PC-9 (cell line): Measurements from ENCODE around the gene GLTPD2. TPM values are rescaled to one million over a fixed set of nuclear protein-coding genes. Genes with fewer than 3 reads are reported as not detected.

ENCODE experiments used
- BruUV-seq: library from RNA; stranded (reverse); fragments of 400-500 nt; replicated peaks from 2 replicates; lab custom pipeline; 2021; lab: Mats Ljungman, UMichigan
- CTCF ChIA-PET: fragments of 300-600 bp; sonication (Branson Sonifier 250); formaldehyde crosslinking; loops from one replicate; lab custom pipeline; 2022; ENCODE audit warnings: antibody characterized with exemption; lab: Charles Lee
- POLR2A ChIA-PET: fragments of 300-600 bp; sonication (Branson Sonifier 250); formaldehyde crosslinking; loops from one replicate; lab custom pipeline; 2022; ENCODE audit warnings: antibody characterized with exemption; ENCODE audit not compliant: unreplicated experiment; lab: Charles Lee
- DNase-seq, 2 experiments: peaks; one replicate each; pipeline versions ENCODE4 v3.0.0 to v3.0.0-alpha.2; 2015 to 2022; ENCODE audit warnings: mixed read lengths in 1 of 2
- H2AFZ ChIP-seq: fragments of 200-600 bp; sonication (generic); 2 replicates; pipeline ENCODE4 v1.8.1; 2017; ENCODE audit warnings: antibody characterized with exemption
- H3F3A ChIP-seq: fragments of 200-600 bp; sonication (generic); 2 replicates; pipeline ENCODE4 v1.8.1; 2017; ENCODE audit warnings: antibody characterized with exemption, mild to moderate bottlenecking, low read depth; ENCODE audit not compliant: insufficient read depth
- H3K27ac ChIP-seq: fragments of 200-600 bp; sonication (generic); 2 replicates; pipeline ENCODE4 v1.6.1; 2016; ENCODE audit warnings: mixed run types
- H3K27me3 ChIP-seq: fragments of 200-600 bp; sonication (generic); 2 replicates; pipeline ENCODE4 v1.6.1; 2016; ENCODE audit warnings: low read depth, mixed run types; ENCODE audit not compliant: insufficient read depth
- H3K36me3 ChIP-seq: fragments of 200-600 bp; sonication (generic); 2 replicates; pipeline ENCODE4 v1.6.1; 2016; ENCODE audit warnings: low read depth, mixed run types
- H3K4me1 ChIP-seq: fragments of 200-600 bp; sonication (generic); replicated peaks from 2 replicates; pipeline ENCODE4 v1.6.1; 2016; ENCODE audit warnings: mixed run types; ENCODE audit not compliant: insufficient read depth
- H3K4me2 ChIP-seq: fragments of 200-600 bp; sonication (generic); 2 replicates; pipeline ENCODE4 v1.6.1; 2017; ENCODE audit warnings: mixed run types
- H3K4me3 ChIP-seq: fragments of 200-600 bp; sonication (generic); 2 replicates; pipeline ENCODE4 v1.6.1; 2016; ENCODE audit warnings: mixed run types
- H3K79me2 ChIP-seq: fragments of 200-600 bp; sonication (generic); 2 replicates; pipeline ENCODE4 v1.6.1; 2017; ENCODE audit warnings: low read depth, mixed run types
- H3K9me2 ChIP-seq: fragments of 200-600 bp; sonication (generic); 2 replicates; pipeline ENCODE4 v1.8.1; 2017; ENCODE audit warnings: mild to moderate bottlenecking; ENCODE audit not compliant: insufficient read depth
- H3K9me3 ChIP-seq: fragments of 200-600 bp; sonication (generic); 2 replicates; pipeline ENCODE4 v1.8.1; 2016; ENCODE audit warnings: low read depth; ENCODE audit not compliant: insufficient read depth
- H4K20me1 ChIP-seq: fragments of 200-600 bp; sonication (generic); 2 replicates; pipeline ENCODE4 v1.8.1; 2017; ENCODE audit not compliant: insufficient read depth
- EZH2 ChIP-seq: fragments of 200-600 bp; sonication (generic); IDR thresholded peaks from 2 replicates; pipeline ENCODE4 v1.8.0; 2017; ENCODE audit warnings: antibody characterized with exemption, low read depth
- intact Hi-C: fragments of 100-400 bp; cut with micrococcal nuclease; formaldehyde crosslinking; loops from one replicate; pipeline ENCODE4 v1.10.0; 2022; ENCODE audit not compliant: unreplicated experiment
- total RNA-seq: library from RNA; stranded (reverse); gene quantifications from 2 replicates; pipeline ENCODE4 v1.2.3, GENCODE V29; 2021
- TF ChIP-seq, protein P1 (sequence below): fragments of 200-600 bp; sonication (generic); conservative IDR thresholded peaks from 2 replicates; pipeline ENCODE4 v1.6.1; 2017; ENCODE audit warnings: mixed run types, antibody characterized with exemption, mild to moderate bottlenecking, moderate library complexity

The GLTPD2 gene
- total RNA-seq, 1 experiment from 2014 or later, result not detected

GRCh38 chr17:4789701-4789950 lies 862 bp downstream of the GLTPD2 start:
- POLR2A ChIA-PET, result interaction anchor here (1.6 kb wide), 1 partner anchor 79 kb away, joined by 10 read pairs; the partner anchor contains the start of gene ARRB2

GRCh38 chr17:4789951-4790704 lies 1.4 kb downstream of the GLTPD2 start:
- peak overlapping the region; percentile 94 for H3K4me2 ChIP-seq
- no peaks in the 10 kb centered on the region for H3K36me3 ChIP-seq
- peaks cover 20% of the 10 kb centered on the region for H3K4me1 ChIP-seq
- intact Hi-C loops, result loop anchor here (1.0 to 10.0 kb wide), 4 partner anchors 59 to 225 kb away; partner anchors contain the start of genes ARRB2, GGT6 and MED11
- TF ChIP-seq, protein P1, sequence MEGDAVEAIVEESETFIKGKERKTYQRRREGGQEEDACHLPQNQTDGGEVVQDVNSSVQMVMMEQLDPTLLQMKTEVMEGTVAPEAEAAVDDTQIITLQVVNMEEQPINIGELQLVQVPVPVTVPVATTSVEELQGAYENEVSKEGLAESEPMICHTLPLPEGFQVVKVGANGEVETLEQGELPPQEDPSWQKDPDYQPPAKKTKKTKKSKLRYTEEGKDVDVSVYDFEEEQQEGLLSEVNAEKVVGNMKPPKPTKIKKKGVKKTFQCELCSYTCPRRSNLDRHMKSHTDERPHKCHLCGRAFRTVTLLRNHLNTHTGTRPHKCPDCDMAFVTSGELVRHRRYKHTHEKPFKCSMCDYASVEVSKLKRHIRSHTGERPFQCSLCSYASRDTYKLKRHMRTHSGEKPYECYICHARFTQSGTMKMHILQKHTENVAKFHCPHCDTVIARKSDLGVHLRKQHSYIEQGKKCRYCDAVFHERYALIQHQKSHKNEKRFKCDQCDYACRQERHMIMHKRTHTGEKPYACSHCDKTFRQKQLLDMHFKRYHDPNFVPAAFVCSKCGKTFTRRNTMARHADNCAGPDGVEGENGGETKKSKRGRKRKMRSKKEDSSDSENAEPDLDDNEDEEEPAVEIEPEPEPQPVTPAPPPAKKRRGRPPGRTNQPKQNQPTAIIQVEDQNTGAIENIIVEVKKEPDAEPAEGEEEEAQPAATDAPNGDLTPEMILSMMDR, result peak; percentile 70
- no peak for TF ChIP-seq EZH2
- H3K9me2 ChIP-seq, result no peaks in the 10 kb centered on the region
- H3K27me3 ChIP-seq, result no peaks in the 10 kb centered on the region
- H2AFZ ChIP-seq, result peak overlapping the region; percentile 96
- H3K4me3 ChIP-seq, result peak overlapping the region; percentile 84
- peak overlapping the region; percentile 69 for H3K27ac ChIP-seq
- peaks cover 15% of the 10 kb centered on the region; the same call in 1 of the 2 replicates for H3K79me2 ChIP-seq
- DNase-seq, result peak; percentile 84 to 92
- H4K20me1 ChIP-seq, result no peaks in the 10 kb centered on the region
- no peaks in the 10 kb centered on the region for H3K9me3 ChIP-seq
- BruUV-seq, result no TSS peak
- ChIA-PET POLR2A (interaction anchor here (0.6 to 1.6 kb wide), 17 partner anchors 16 to 1682 kb away, joined by 3 to 18 read pairs (median 6); partner anchors contain the start of genes ARRB2, RNF167 and SLC25A11), CTCF (interaction anchor here (0.5 to 2.2 kb wide), 15 partner anchors 17 to 587 kb away, joined by 3 to 18 read pairs (median 6); partner anchors contain the start of genes ARRB2, MED11, PLD2 and RNF167)
- peaks cover 24% of the 10 kb centered on the region for H3F3A ChIP-seq

More at GRCh38 chr17:4789701-4789950, 862 bp downstream of the GLTPD2 start:
- peaks cover 15% of the 10 kb centered on the region; the same call in 1 of the 2 replicates for H3K79me2 ChIP-seq
- H2AFZ ChIP-seq, result peak overlapping the region; percentile 96
- no TSS peak for BruUV-seq
- H3K27me3 ChIP-seq, result no peaks in the 10 kb centered on the region
- TF ChIP-seq, protein P1, result no peak
- TF ChIP-seq EZH2, result no peak
- intact Hi-C loops, result no loop called here
- peaks cover 24% of the 10 kb centered on the region for H3F3A ChIP-seq
- no peak for DNase-seq
- no peaks in the 10 kb centered on the region for H3K9me2 ChIP-seq
- CTCF ChIA-PET, result interaction anchor here (0.5 to 2.2 kb wide), 7 partner anchors 17 to 587 kb away, joined by 3 to 18 read pairs (median 3); partner anchors contain the start of genes ARRB2, MED11 and PLD2
- H3K36me3 ChIP-seq, result no peaks in the 10 kb centered on the region
- peak overlapping the region; percentile 84 for H3K4me3 ChIP-seq
- H3K4me2 ChIP-seq, result peak overlapping the region; percentile 94
- H3K9me3 ChIP-seq, result no peaks in the 10 kb centered on the region
- peaks cover 20% of the 10 kb centered on the region for H3K4me1 ChIP-seq
- no peaks in the 10 kb centered on the region for H4K20me1 ChIP-seq
- peak overlapping the region; percentile 69 for H3K27ac ChIP-seq

DNA sequence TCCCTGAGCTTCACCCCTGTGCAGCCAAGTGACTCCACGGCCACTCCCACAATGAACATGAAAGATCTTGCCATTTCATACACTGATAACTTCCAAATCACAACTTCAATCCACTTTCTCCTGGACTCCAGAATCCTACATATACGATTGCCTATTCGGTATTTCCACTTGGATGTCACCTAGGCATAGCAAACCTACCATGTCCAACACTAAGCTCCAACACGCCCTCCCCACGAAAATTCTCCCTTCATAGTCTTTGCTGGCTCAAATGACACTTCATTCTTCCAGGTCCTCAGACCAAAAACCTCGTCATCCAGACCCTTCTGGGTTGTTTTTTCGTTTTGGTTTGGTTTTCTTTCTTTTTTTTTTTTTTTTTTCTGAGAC lies 1.9 kb downstream of the GLTPD2 start:
- H2AFZ ChIP-seq, result peak overlapping the region; percentile 71; the same call in 1 of the 2 replicates
- H4K20me1 ChIP-seq, result no peaks in the 10 kb centered on the region
- ChIA-PET CTCF (interaction anchor here (0.6 to 2.2 kb wide), 12 partner anchors 13 to 265 kb away, joined by 3 to 18 read pairs (median 8); partner anchors contain the start of genes ARRB2, PLD2, RNF167 and SLC25A11), POLR2A (interaction anchor here (0.6 to 1.6 kb wide), 12 partner anchors 16 to 1401 kb away, joined by 3 to 14 read pairs (median 4); partner anchors contain the start of genes ARRB2, RNF167 and SLC25A11)
- no TSS peak for BruUV-seq
- peak overlapping the region; percentile 84 for H3K4me3 ChIP-seq
- H3K36me3 ChIP-seq, result no peaks in the 10 kb centered on the region
- peaks cover 24% of the 10 kb centered on the region for H3F3A ChIP-seq
- H3K9me3 ChIP-seq, result no peaks in the 10 kb centered on the region
- H3K9me2 ChIP-seq, result no peaks in the 10 kb centered on the region
- DNase-seq, result no peak
- H3K27me3 ChIP-seq, result no peaks in the 10 kb centered on the region
- peaks cover 15% of the 10 kb centered on the region; the same call in 1 of the 2 replicates for H3K79me2 ChIP-seq
- peak overlapping the region; percentile 94 for H3K4me2 ChIP-seq
- H3K4me1 ChIP-seq, result peaks cover 20% of the 10 kb centered on the region
- intact Hi-C loops, result loop anchor here (1.0 to 10.0 kb wide), 4 partner anchors 60 to 226 kb away; partner anchors contain the start of genes ARRB2, GGT6 and MED11
- TF ChIP-seq, protein P1, result no peak
- TF ChIP-seq EZH2, result no peak
- H3K27ac ChIP-seq, result peak overlapping the region; percentile 69
